ENCODE data around the gene ADAM17. TPM values are rescaled to one million over a fixed set of nuclear protein-coding genes. Genes with fewer than 3 reads are reported as not detected.

Gene ADAM17
- total RNA-seq, 2 experiments from 2014 or later, result 23.0 to 24.4 TPM

DNA sequence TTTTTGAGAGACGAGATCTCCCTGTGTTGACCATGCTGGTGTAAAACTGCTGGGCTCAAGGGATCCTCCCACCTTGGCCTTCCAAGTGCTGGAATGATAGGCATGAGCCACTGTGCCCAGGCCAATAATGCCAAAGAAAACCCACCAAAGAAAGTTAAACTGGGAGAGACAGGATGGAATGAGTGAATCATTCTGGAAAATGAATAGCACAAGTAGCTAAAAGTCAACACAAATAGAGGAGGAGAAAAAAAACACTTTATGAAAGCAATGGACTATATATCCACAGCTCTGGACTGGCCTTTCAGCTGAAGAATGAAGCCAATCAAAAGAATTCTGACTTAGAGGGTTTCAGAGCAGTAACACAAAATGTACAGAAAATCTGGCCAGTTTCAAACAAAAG lies 57.4 kb downstream of the ADAM17 start:
- Mint-ChIP-seq H3K27ac (no peak overlapping the region), H3K36me3 (ENCODE audit: low read depth) (peaks cover 66% of the 10 kb centered on the region), H3K9me3 (no peaks in the 10 kb centered on the region), H3K4me3 (no peak overlapping the region), H3K4me1 (peaks cover 16% of the 10 kb centered on the region), H3K27me3 (no peaks in the 10 kb centered on the region)
- ChIA-PET CTCF (interaction anchor here (0.7 kb wide), 1 partner anchor 9 kb away, joined by 4 read pairs; no protein-coding TSS in a partner anchor), POLR2A (interaction anchor here (0.5 kb wide), 1 partner anchor 58 kb away, joined by 4 read pairs; no protein-coding TSS in a partner anchor)
- no peak for DNase-seq

DNA sequence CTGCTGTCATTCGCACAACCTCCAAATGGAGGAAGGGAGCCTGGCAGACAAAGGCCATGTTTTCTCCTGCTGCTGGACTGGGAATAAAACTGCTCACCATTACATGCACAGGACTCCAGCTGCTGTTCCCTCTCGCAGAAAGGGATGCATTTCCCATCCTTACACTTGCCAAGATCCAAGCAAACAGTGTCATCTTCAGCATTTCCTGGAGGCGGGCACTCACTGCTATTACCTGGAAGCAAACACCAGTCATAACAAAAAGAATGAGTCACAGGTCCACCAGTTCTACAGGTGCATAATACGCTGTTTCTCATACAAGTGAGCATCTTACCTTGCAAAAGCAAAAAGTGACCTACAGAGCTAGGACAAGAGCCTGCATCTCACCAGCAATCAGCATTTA lies 58.6 kb downstream of the ADAM17 start:
- no peaks in the 10 kb centered on the region for H3K27me3 Mint-ChIP-seq
- H3K36me3 Mint-ChIP-seq (ENCODE audit: low read depth), result peaks cover 69% of the 10 kb centered on the region
- DNase-seq, result no peak
- CTCF ChIA-PET, result no interaction called here
- H3K4me1 Mint-ChIP-seq, result peaks cover 15% of the 10 kb centered on the region
- no peaks in the 10 kb centered on the region for H3K9me3 Mint-ChIP-seq
- POLR2A ChIA-PET, result no interaction called here
- no peak overlapping the region for H3K27ac Mint-ChIP-seq
- H3K4me3 Mint-ChIP-seq, result no peak overlapping the region

DNA sequence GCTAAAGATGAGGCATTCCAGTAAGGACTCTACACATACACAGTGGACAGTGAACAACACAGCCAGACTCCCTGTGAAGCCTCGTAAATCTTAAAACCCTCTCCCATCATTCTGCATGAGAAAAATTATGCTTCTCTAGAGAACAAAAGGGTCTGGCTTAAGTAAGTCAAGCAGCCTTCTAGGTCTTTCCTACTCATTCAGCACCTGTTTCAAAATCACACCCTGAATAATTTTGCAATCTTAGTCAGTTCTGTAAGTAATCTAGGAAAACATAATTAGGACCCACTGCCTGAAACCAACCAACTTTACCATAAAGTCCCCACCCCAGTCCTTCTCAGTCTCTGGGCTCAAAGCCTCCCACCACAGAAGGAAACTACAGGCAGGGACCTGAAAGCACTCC lies 61.5 kb downstream of the ADAM17 start:
- CTCF ChIA-PET, result interaction anchor here (0.8 to 1.1 kb wide), 2 partner anchors 8 to 56 kb away, joined by 3 read pairs; no protein-coding TSS in a partner anchor

DNA sequence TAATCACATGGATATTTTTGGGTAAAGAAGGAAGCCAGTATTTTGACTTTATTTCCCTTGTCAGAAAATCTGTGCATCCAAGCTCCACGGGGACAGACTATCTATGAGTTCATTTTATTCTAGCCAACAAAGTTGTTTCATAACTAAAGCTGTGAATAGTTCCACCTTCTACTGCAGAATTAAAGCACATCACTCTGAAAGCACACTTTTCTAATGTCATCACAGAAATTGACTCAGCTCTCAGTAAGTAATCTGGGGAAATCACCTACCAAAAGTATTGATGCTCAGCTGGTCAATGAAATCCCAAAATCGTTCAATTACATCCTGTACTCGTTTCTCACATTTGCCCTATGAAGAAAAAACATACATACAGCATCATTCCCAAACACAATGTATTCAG lies 62.2 kb downstream of the ADAM17 start:
- no peak overlapping the region for H3K27ac Mint-ChIP-seq
- peaks cover 23% of the 10 kb centered on the region for H3K4me1 Mint-ChIP-seq
- no peak for DNase-seq
- H3K36me3 Mint-ChIP-seq (ENCODE audit: low read depth), result peaks cover 71% of the 10 kb centered on the region
- H3K27me3 Mint-ChIP-seq, result no peaks in the 10 kb centered on the region
- ChIA-PET POLR2A (no interaction called here), CTCF (interaction anchor here (1.1 kb wide), 1 partner anchor 25 kb away, joined by 4 read pairs; no protein-coding TSS in a partner anchor)
- no peaks in the 10 kb centered on the region for H3K9me3 Mint-ChIP-seq
- H3K4me3 Mint-ChIP-seq, result no peak overlapping the region

More for the DNA sequence above, 61.5 kb downstream of the ADAM17 start:
- H3K27me3 Mint-ChIP-seq, result no peaks in the 10 kb centered on the region
- H3K4me1 Mint-ChIP-seq, result peaks cover 23% of the 10 kb centered on the region
- POLR2A ChIA-PET, result no interaction called here
- H3K27ac Mint-ChIP-seq, result no peak overlapping the region
- H3K4me3 Mint-ChIP-seq, result no peak overlapping the region
- H3K36me3 Mint-ChIP-seq (ENCODE audit: low read depth), result peaks cover 69% of the 10 kb centered on the region
- no peaks in the 10 kb centered on the region for H3K9me3 Mint-ChIP-seq
- no peak for DNase-seq

DNA sequence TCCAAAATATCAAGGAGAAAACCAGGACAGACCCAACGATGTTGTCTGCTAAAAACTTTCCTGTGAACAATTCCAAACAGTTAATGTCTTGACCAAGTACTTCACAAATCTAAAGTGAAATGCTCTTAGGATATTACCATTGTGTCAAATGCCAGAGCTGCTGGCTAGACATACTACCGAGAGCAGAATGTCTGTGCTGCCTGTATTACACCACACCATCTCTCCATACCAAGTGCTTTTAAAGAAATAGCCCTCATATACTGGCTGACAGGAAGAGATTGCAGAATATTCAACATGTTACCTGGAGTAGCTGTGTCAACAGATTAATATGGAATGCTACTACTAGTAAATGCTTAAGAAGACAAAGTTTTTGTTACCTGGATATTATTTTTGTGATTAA lies 62.7 kb downstream of the ADAM17 start:
- peaks cover 23% of the 10 kb centered on the region for H3K4me1 Mint-ChIP-seq
- no peaks in the 10 kb centered on the region for H3K27me3 Mint-ChIP-seq
- peaks cover 73% of the 10 kb centered on the region for H3K36me3 Mint-ChIP-seq (ENCODE audit: low read depth)
- H3K4me3 Mint-ChIP-seq, result no peak overlapping the region
- CTCF ChIA-PET, result interaction anchor here (0.9 to 1.3 kb wide), 3 partner anchors 9 to 26 kb away, joined by 3 to 5 read pairs (median 4); no protein-coding TSS in a partner anchor
- no peaks in the 10 kb centered on the region for H3K9me3 Mint-ChIP-seq
- no peak overlapping the region for H3K27ac Mint-ChIP-seq
- no peak for DNase-seq
- POLR2A ChIA-PET, result no interaction called here

DNA sequence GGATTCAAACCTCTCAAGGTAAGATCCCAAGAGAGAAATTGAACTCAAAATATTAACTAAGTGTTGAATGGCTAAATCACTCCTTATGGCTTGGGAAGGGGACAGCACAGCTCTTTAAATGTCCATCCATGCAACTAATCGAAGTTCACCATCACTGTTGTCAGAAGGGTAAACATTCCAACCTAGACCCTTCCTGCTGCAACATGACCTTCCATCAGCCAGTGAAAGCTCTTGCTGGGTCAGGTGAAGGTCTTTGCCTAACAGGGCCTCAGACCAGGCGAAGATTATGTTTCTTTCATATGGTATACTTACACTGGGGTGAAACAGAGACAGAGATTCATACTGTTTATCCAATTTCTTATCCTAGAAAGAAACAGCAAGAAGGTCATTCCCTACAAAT lies 64.8 kb downstream of the ADAM17 start:
- ChIA-PET CTCF (interaction anchor here (1.0 to 1.3 kb wide), 2 partner anchors 8 to 20 kb away, joined by 3 read pairs; no protein-coding TSS in a partner anchor), POLR2A (no interaction called here)
- H3K27ac Mint-ChIP-seq, result no peak overlapping the region
- peaks cover 73% of the 10 kb centered on the region for H3K36me3 Mint-ChIP-seq (ENCODE audit: low read depth)
- no peaks in the 10 kb centered on the region for H3K27me3 Mint-ChIP-seq
- H3K4me3 Mint-ChIP-seq, result no peak overlapping the region
- DNase-seq, result no peak
- peaks cover 15% of the 10 kb centered on the region for H3K4me1 Mint-ChIP-seq
- no peaks in the 10 kb centered on the region for H3K9me3 Mint-ChIP-seq

DNA sequence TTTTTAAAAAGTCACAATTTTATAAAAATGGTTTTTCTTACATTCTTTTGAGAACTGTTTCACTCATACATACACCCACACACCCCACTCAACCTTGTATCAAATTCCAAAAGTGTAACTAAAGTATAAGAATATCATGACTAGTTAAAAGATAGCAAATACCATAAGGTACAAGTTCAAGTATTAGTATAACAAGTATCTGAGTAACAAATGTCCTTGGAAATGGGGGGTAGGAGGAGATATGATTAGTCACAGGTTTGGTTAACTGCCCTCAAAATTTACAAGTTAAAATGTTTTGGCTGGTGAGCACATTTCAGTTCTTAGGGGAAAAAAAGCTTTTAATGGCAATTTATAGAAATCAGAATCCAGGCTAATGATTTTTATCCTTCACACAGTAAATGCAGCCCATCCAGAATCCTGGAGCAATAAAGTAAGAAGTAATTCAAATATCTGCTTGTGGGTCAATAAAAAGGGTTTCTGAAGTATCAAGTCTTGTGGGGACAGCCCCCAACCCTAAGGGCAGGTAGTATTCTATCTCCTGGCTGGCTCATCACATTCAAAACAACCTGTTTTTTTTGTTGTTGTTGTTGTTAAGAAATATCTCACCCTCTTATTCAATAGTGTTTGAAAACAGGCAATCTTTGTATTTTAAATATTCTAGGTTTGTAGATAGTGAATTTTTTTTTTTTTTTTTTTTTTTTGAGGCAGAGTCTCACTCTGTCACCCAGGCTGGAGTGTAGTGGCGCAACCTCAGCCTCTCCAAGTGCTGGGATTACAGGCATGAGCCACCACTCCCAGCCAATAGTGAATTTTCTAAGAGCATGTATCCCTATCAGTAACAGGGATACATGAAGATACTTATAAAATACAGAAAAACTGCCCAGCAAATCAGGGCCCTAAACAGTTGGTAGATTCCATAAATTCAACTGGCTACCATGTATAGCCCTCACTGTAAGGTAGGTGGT lies 66.8 kb downstream of the ADAM17 start:
- DNase-seq, result no peak
- H3K27ac Mint-ChIP-seq, result no peak overlapping the region
- POLR2A ChIA-PET, result no interaction called here
- CTCF ChIA-PET, result no interaction called here
- no peaks in the 10 kb centered on the region for H3K27me3 Mint-ChIP-seq
- no peaks in the 10 kb centered on the region for H3K9me3 Mint-ChIP-seq
- peaks cover 79% of the 10 kb centered on the region for H3K36me3 Mint-ChIP-seq (ENCODE audit: low read depth)
- H3K4me3 Mint-ChIP-seq, result no peak overlapping the region
- H3K4me1 Mint-ChIP-seq, result peaks cover 12% of the 10 kb centered on the region

DNA sequence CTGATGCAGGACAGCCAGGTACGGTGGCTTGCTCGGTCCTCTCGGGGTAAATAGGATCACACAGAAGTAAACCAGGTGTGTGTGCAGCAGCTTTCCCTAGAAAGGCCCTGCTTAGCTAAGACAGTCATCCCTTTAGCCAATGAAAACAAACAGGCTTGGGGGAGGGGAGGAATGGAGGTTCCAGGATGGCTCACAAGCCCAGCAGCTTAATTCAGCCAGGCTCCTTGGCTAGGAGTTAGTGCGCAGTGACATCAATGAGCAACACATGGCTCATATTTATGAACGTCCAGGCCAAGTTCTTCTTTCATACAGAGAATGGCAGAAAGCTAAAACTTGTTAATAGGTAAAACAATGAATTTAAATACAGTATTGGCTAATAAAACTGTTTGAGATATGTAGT lies 71.1 kb downstream of the ADAM17 start:
- DNase-seq, result no peak
- ChIA-PET POLR2A (no interaction called here), CTCF (interaction anchor here (1.3 kb wide), 1 partner anchor 8 kb away, joined by 5 read pairs; no protein-coding TSS in a partner anchor)
- no peaks in the 10 kb centered on the region for H3K27me3 Mint-ChIP-seq
- H3K9me3 Mint-ChIP-seq, result no peaks in the 10 kb centered on the region
- H3K4me1 Mint-ChIP-seq, result peaks cover 9% of the 10 kb centered on the region
- H3K27ac Mint-ChIP-seq, result no peak overlapping the region
- H3K4me3 Mint-ChIP-seq, result no peak overlapping the region
- H3K36me3 Mint-ChIP-seq (ENCODE audit: low read depth), result peaks cover 67% of the 10 kb centered on the region

DNA sequence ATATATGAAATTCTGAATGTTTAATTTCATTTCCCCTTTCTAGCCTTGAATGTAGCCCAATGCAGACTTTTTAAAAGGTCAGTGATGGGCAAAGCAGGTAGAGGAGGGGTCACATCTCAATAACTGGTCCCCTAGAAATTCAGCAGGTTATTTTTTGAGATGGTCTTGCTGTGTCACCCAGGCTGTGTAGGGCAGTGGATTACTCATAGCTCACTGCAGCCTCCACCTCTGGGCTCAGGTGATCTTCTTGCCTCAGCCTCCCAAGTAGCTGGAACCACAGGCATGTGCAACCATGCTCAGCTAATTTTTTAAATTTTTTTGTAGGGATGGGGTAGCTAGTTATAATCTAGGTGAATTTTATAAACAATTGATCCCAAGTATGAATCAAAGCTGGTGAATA lies 72.5 kb downstream of the ADAM17 start:
- DNase-seq, result no peak
- ChIA-PET POLR2A (no interaction called here), CTCF (interaction anchor here (1.0 to 1.3 kb wide), 4 partner anchors 9 to 18 kb away, joined by 3 to 5 read pairs (median 3); no protein-coding TSS in a partner anchor)
- H3K4me1 Mint-ChIP-seq, result peaks cover 19% of the 10 kb centered on the region
- no peaks in the 10 kb centered on the region for H3K9me3 Mint-ChIP-seq
- H3K27me3 Mint-ChIP-seq, result no peaks in the 10 kb centered on the region
- H3K4me3 Mint-ChIP-seq, result no peak overlapping the region
- H3K36me3 Mint-ChIP-seq (ENCODE audit: low read depth), result peaks cover 71% of the 10 kb centered on the region
- H3K27ac Mint-ChIP-seq, result no peak overlapping the region

DNA sequence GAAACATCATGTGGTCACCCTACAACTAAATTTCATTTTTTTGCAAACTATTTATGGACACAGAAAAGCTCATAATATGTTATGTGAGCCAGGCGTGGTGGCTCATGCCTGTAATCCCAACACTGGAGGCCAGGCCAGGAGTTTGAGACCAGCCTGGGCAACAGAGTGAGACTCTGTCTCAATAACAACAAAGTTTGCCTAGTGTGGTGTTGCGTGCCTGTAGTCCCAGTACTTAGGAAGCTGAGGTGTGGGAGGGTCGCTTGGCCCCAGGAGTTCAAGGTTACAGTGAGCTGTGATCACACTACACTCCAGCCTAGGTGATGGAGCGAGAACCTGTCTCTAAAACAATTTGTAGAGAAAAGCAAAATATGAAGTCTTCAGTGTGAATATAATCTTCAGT lies 75.5 kb downstream of the ADAM17 start:
- peaks cover 44% of the 10 kb centered on the region for H3K4me1 Mint-ChIP-seq
- H3K27ac Mint-ChIP-seq, result no peak overlapping the region
- POLR2A ChIA-PET, result no interaction called here
- no peak overlapping the region for H3K4me3 Mint-ChIP-seq
- DNase-seq, result no peak
- CTCF ChIA-PET, result interaction anchor here (0.8 to 1.5 kb wide), 2 partner anchors 9 to 23 kb away, joined by 3 to 4 read pairs; no protein-coding TSS in a partner anchor
- H3K9me3 Mint-ChIP-seq, result peaks cover 3% of the 10 kb centered on the region
- no peaks in the 10 kb centered on the region for H3K27me3 Mint-ChIP-seq
- peaks cover 68% of the 10 kb centered on the region for H3K36me3 Mint-ChIP-seq (ENCODE audit: low read depth)

DNA sequence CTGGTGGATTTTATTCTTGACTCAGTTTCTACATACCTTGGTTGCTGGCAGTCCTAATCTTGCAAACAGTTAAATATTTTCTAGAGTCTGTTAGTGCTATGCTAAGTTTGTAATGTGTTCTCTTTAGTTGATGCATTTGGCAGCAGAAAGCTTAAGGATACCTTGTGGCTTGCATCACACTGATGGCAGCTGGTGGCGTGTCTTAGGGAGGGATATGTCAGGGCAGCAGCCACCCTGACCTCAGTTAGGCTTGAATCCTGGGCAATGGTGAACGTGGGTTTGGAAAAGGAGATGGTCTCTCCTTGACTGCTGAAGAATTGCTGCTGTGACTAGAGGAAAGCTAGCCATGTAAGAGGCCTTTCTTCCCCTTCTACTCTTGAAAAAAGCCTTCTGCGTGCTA lies 77.1 kb downstream of the ADAM17 start:
- Mint-ChIP-seq H3K27ac (no peak overlapping the region), H3K9me3 (peaks cover 3% of the 10 kb centered on the region), H3K36me3 (ENCODE audit: low read depth) (peaks cover 55% of the 10 kb centered on the region), H3K27me3 (no peaks in the 10 kb centered on the region), H3K4me1 (peaks cover 49% of the 10 kb centered on the region), H3K4me3 (no peak overlapping the region)
- no peak for DNase-seq
- ChIA-PET CTCF (no interaction called here), POLR2A (interaction anchor here (0.6 kb wide), 1 partner anchor 77 kb away, joined by 5 read pairs; no protein-coding TSS in a partner anchor)

DNA sequence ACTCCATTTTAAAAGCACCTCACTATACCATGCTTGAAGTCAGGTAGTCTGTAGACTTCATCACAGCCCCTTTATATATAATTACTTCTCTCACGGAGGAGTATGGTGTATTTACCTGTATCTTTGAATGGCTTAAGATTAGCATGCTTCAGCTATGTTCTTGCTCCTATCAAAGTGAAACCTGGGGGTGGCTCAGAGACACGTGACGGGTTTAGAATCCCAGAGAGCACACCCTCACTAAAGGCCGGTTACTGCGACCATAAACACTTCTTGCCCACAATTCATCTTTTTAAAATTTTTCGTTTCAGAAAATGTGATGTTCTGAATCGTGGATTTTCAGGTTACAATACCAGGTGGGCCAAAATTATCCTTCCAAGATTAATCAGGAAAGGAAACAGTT lies 77.7 kb downstream of the ADAM17 start:
- ChIA-PET POLR2A (interaction anchor here (0.6 kb wide), 1 partner anchor 77 kb away, joined by 5 read pairs; no protein-coding TSS in a partner anchor), CTCF (no interaction called here)
- H3K9me3 Mint-ChIP-seq, result peaks cover 3% of the 10 kb centered on the region
- H3K4me3 Mint-ChIP-seq, result no peak overlapping the region
- peaks cover 55% of the 10 kb centered on the region for H3K4me1 Mint-ChIP-seq
- peaks cover 57% of the 10 kb centered on the region for H3K36me3 Mint-ChIP-seq (ENCODE audit: low read depth)
- H3K27me3 Mint-ChIP-seq, result no peaks in the 10 kb centered on the region
- no peak overlapping the region for H3K27ac Mint-ChIP-seq
- DNase-seq, result no peak
